RWPE2 (cell line): ENCODE data around the gene HOXB6.
A peak's percentile ranks its signal among the peaks of the same experiment; 100 is the strongest.

ENCODE experiments used
- ATAC-seq: fragments of 200-7000 bp; cut with Tn5 transposase; 3 replicates; pipeline ENCODE4 v1.9.1; 2021; ENCODE audit warnings: low read depth
- DNase-seq: peaks from one replicate; pipeline ENCODE4 v3.0.0-alpha.2; 2020; ENCODE audit warnings: low spot score
- H3K27ac ChIP-seq: fragments of 450-650 bp; 2 replicates; pipeline ENCODE4 v1.5.1; 2017; ENCODE audit warnings: mild to moderate bottlenecking; ENCODE audit not compliant: poor library complexity, severe bottlenecking
- H3K27me3 ChIP-seq: fragments of 250-450 bp; sonication (Bioruptor Pico); 2 replicates; pipeline ENCODE4 v1.5.1; 2021; ENCODE audit warnings: mild to moderate bottlenecking, moderate library complexity; ENCODE audit not compliant: insufficient read depth, poor library complexity, severe bottlenecking
- H3K36me3 ChIP-seq: fragments of 250-450 bp; sonication (Bioruptor Pico); 2 replicates; pipeline ENCODE4 v1.5.1; 2020; ENCODE audit warnings: low read depth, mild to moderate bottlenecking, moderate library complexity
- H3K4me1 ChIP-seq: fragments of 250-450 bp; sonication (Bioruptor Pico); 2 replicates; pipeline ENCODE4 v1.5.1; 2021; ENCODE audit warnings: mild to moderate bottlenecking, moderate library complexity; ENCODE audit not compliant: insufficient read depth, poor library complexity, severe bottlenecking
- H3K4me3 ChIP-seq: fragments of 250-450 bp; sonication (Bioruptor Pico); 2 replicates; pipeline ENCODE4 v1.5.1; 2021; ENCODE audit warnings: mild to moderate bottlenecking, moderate library complexity; ENCODE audit not compliant: severe bottlenecking
- H3K9me3 ChIP-seq: fragments of 250-450 bp; sonication (Bioruptor Pico); 2 replicates; pipeline ENCODE4 v1.5.1; 2021; ENCODE audit warnings: mild to moderate bottlenecking, moderate library complexity; ENCODE audit not compliant: severe bottlenecking
- TF ChIP-seq, protein P1 (sequence below): fragments of 450-650 bp; IDR thresholded peaks from one replicate; pipeline ENCODE4 v1.5.1; 2017; ENCODE audit warnings: mild to moderate bottlenecking, moderate library complexity; ENCODE audit not compliant: poor library complexity, severe bottlenecking

Gene HOXB6

DNA sequence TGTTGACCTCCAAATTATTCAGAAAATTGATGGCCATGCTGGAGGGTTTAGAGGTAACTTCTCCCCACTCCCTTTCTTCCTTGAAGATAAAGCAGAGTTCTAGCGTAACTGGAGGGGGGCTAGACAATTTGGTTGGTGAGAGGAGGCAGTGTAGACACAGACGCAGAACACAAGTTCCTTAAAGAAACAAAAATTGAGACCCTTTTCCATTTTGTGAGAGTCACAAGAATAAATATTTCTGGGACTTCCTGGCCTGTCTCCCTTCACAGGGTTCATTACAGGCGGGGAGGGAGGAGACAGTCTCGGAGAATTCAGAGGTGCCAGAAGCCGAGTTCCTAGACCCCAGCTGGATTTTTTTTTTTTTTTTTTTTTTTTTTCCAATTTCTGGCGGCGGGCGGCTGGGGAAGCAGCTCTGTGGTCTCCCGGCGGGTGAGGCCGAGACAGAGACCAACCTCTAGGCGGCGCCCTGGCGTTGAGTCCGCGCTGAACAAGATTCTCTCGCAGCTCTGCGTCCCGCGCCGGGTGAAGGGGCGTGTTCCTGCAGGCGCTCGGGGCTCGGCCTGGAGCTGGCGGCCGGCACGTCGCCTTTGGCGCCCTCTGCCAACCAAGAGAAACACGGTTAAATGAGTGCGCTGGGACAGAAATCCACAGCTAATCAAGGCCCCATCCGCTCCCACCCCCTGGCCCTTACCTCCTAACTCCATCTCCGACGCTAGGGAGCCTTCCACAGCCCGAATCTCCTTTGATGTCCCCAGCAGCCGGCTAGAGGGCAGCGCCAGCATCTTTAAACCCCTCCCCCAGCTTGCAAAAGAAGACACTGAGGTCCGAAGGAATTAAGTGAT is 31.6 kb upstream of the HOXB6 start:
- no peak overlapping the region for H3K27ac ChIP-seq
- H3K27me3 ChIP-seq, result peaks cover 14% of the 10 kb centered on the region
- H3K9me3 ChIP-seq, result no peaks in the 10 kb centered on the region
- H3K4me3 ChIP-seq, result no peak overlapping the region
- peak; percentile 46 for ATAC-seq
- DNase-seq, result no peak
- TF ChIP-seq, protein P1, sequence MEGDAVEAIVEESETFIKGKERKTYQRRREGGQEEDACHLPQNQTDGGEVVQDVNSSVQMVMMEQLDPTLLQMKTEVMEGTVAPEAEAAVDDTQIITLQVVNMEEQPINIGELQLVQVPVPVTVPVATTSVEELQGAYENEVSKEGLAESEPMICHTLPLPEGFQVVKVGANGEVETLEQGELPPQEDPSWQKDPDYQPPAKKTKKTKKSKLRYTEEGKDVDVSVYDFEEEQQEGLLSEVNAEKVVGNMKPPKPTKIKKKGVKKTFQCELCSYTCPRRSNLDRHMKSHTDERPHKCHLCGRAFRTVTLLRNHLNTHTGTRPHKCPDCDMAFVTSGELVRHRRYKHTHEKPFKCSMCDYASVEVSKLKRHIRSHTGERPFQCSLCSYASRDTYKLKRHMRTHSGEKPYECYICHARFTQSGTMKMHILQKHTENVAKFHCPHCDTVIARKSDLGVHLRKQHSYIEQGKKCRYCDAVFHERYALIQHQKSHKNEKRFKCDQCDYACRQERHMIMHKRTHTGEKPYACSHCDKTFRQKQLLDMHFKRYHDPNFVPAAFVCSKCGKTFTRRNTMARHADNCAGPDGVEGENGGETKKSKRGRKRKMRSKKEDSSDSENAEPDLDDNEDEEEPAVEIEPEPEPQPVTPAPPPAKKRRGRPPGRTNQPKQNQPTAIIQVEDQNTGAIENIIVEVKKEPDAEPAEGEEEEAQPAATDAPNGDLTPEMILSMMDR, result peak; percentile 60
- H3K36me3 ChIP-seq, result no peaks in the 10 kb centered on the region
- no peaks in the 10 kb centered on the region for H3K4me1 ChIP-seq

DNA sequence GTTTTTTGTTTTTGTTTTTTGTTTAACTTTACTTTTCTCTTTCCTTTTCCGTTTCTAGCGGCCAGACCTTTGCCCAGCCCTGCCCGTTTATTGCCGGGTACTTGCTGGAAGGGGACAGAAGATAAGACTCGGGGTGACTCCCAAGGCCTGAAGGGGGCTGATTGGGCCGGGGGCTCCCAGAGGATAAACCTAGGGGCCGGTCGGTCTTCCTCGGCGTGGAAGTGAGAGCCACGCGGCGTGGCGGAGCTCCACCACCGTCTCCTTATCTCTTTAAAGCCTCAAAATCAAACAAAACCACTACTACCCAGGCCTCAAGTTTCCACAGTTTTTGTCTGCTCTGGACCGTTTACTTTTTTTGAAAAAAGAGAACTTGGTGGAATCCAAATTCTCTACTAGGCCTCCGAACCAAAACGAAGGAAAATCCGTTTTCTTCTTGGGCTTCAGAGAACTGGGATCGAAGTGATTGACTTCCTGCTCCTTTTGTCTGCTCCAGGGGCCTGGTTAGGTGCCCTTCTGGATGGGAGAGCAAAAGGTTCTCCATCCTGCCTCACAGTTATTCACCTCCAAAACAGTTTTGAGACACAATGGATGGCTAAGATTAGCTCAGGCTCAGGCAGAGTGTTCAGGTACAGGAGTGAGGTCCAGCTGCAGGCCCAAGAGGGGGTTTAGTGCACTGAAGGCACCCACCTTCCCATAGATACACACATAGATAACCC is 29.9 kb upstream of the HOXB6 start:
- Histone ChIP-seq H3K4me1 (no peaks in the 10 kb centered on the region), H3K9me3 (no peaks in the 10 kb centered on the region), H3K4me3 (no peak overlapping the region), H3K36me3 (no peaks in the 10 kb centered on the region), H3K27ac (no peak overlapping the region), H3K27me3 (peaks cover 19% of the 10 kb centered on the region)
- TF ChIP-seq, protein P1, result no peak
- ATAC-seq, result no peak
- DNase-seq, result no peak

DNA sequence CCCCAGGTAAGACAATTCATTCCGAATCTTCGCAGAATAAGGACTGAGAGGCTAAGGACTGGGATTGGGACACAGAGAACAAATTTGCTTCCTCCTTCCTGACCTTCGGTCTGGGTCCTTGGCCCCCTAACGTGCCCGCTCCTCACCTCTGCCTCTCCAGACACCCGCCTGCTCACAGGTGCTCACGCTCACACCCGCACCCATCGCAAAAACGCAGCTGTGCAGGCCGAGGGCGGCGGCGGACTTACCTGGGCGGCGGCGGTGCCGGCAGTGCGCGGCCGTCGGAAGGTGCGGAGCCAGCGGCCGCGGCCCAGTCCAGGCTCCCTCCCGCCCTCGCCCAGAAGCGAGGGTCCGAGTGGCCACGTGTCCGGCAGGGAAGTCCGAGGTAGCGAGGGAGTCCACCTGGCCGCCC is 28.5 kb upstream of the HOXB6 start:
- no peak overlapping the region for H3K4me3 ChIP-seq
- H3K9me3 ChIP-seq, result no peaks in the 10 kb centered on the region
- TF ChIP-seq, protein P1, result no peak
- DNase-seq (no peak), ATAC-seq (no peak)
- no peak overlapping the region for H3K27ac ChIP-seq
- H3K27me3 ChIP-seq, result peaks cover 31% of the 10 kb centered on the region
- H3K4me1 ChIP-seq, result no peaks in the 10 kb centered on the region
- H3K36me3 ChIP-seq, result no peaks in the 10 kb centered on the region

DNA sequence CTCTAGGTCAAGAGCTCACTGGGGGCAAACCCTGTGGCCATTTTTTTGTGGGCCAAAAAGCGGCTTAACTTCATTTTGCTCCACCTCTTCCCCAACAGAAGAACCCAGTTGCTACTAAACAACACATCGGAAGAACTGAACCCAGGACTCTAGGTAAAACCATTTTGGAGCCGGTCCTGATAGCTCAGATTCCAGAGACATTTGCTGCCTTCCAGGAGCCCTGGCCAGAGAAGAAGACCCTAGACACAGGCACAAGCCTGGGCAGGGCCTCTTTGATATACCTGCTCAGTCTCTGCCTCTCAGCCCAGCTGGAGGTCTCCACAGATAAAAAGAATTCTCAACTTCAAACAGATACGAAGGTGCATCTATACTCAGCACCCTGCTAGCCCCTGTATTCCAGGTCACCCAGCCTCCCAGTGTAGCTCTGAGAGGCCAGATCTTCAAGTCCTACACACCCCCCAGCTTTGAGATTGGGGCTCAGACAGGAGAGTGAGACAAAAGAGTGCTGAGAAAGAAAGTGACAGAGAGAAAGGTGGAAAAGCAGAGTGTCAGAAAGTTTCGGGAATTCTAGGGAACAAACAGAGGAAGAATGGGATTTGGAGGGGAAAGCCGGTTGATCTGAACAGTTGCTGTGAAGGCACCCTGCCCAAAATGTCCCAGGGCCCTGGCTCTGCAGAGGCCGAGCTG is 27.9 kb upstream of the HOXB6 start:
- H3K27me3 ChIP-seq, result peaks cover 36% of the 10 kb centered on the region
- H3K9me3 ChIP-seq, result no peaks in the 10 kb centered on the region
- no peaks in the 10 kb centered on the region for H3K36me3 ChIP-seq

More for the DNA sequence above, 27.9 kb upstream of the HOXB6 start:
- H3K27ac ChIP-seq, result no peak overlapping the region
- ATAC-seq (no peak), DNase-seq (no peak)
- H3K4me1 ChIP-seq, result no peaks in the 10 kb centered on the region
- TF ChIP-seq, protein P1, result no peak
- no peak overlapping the region for H3K4me3 ChIP-seq
